ENCODE data around the gene NRGN. TPM values are rescaled to one million over a fixed set of nuclear protein-coding genes. Genes with fewer than 3 reads are reported as not detected.

The NRGN gene
- total and polyA plus RNA-seq, 10 of the 15 experiments (the other 5 are each of a cell fraction or from before 2014, with no cell fraction given) = 0.36 to 3.2 (median 1.1) TPM; not detected in 2

GRCh38 chr11:124707829-124708228, 31.9 kb upstream of the NRGN start:
- 18% methylated on average over 4 of the region's 4 CpGs for WGBS (ENCODE audit: insufficient coverage, insufficient replicate concordance, low lambda C conversion rate, missing lambda C conversion rate)
- Histone ChIP-seq H3K4me2 (ENCODE audit: control insufficient read depth, insufficient read depth) (no peak overlapping the region), H3K27me3 (replicated peaks in 1 of 2; ENCODE audit: control insufficient read depth in 2 of 2, insufficient read depth in 2 of 2, low read length in 1 of 2) (peaks cover 0 to 2% of the 10 kb centered on the region in 2 experiments; a peak in 1 of 4 replicates), H3K9ac (ENCODE audit: control insufficient read depth, insufficient read depth, low read length) (no peak overlapping the region), H3K4me1 (ENCODE audit: control insufficient read depth, insufficient read depth, low read length) (no peaks in the 10 kb centered on the region), H3K4me3 (no peak overlapping the region), H3K79me2 (ENCODE audit: control insufficient read depth, insufficient read depth, low read length) (no peaks in the 10 kb centered on the region), H3K9me3 (replicated peaks; ENCODE audit: control insufficient read depth, insufficient read depth, low read length) (no peaks in the 10 kb centered on the region; the same call in 2 of the 3 replicates), H3K36me3 (ENCODE audit: control insufficient read depth in 2 of 2, insufficient read depth in 2 of 2, low read length in 1 of 2) (no peaks in the 10 kb centered on the region), H3K27ac (ENCODE audit: control insufficient read depth, insufficient read depth) (no peak overlapping the region), H2AFZ (ENCODE audit: control insufficient read depth, low read depth, low read length) (no peak overlapping the region), H4K20me1 (ENCODE audit: control insufficient read depth, insufficient read depth) (no peaks in the 10 kb centered on the region)
- in situ Hi-C loops (cut with MboI) = no loop called here
- POLR2A ChIA-PET = no interaction called here
- SMC1A ChIA-PET (ENCODE audit: uncharacterized antibody, unreplicated experiment) = interaction anchor here (1.0 to 1.7 kb wide), 2 partner anchors 9 to 38 kb away, joined by 5 read pairs; no protein-coding TSS in a partner anchor
- ATAC-seq (no peak), FAIRE-seq (no peak), DNase-seq (ENCODE audit: low read depth, low spot score) (no peak)
- intact Hi-C loops (cut with micrococcal nuclease; ENCODE audit: unreplicated experiment) = no loop called here
- RAD21 ChIA-PET (ENCODE audit: unreplicated experiment) = no interaction called here
- TF ChIP-seq SPI1 (IDR thresholded peaks at IDR 0.05; ENCODE audit: borderline replicate concordance, insufficient read depth, low read depth, low read length) (no peak), CBFB (IDR thresholded peaks at IDR 0.05; ENCODE audit: low read depth) (no peak), BMI1 (IDR thresholded peaks at IDR 0.05; ENCODE audit: borderline replicate concordance) (no peak), POU2F2 (IDR thresholded peaks at IDR 0.05; ENCODE audit: borderline replicate concordance, low read depth, low read length) (no peak), TCF12 (IDR thresholded peaks at IDR 0.05; ENCODE audit: low read depth, low read length) (no peak), MLLT1 (IDR thresholded peaks at IDR 0.05) (no peak), SREBF1 (IDR thresholded peaks at IDR 0.05; ENCODE audit: low read length) (no peak), RELA (IDR thresholded peaks at IDR 0.05; ENCODE audit: borderline replicate concordance, partially characterized antibody) (no peak), ESRRA (IDR thresholded peaks at IDR 0.05; ENCODE audit: low read length) (no peak), ZBTB4 (CRISPR knock-in tag; IDR thresholded peaks at IDR 0.05) (no peak), CTCF (IDR thresholded peaks at IDR 0.05 in 2 of 3, conservative IDR thresholded peaks at IDR 0.05 in 1 of 3; ENCODE audit: control insufficient read depth in 2 of 3, extremely low read depth in 1 of 3, insufficient read depth in 1 of 3, low read depth in 3 of 3, low read length in 3 of 3) (no peak), PAX5 (IDR thresholded peaks at IDR 0.05; ENCODE audit: borderline replicate concordance, low read depth, low read length) (no peak), E2F8 (IDR thresholded peaks at IDR 0.05; ENCODE audit: low read depth, partially characterized antibody) (no peak), WRNIP1 (IDR thresholded peaks at IDR 0.05; ENCODE audit: borderline replicate concordance, low read depth, low read length) (no peak)
- no TSS peak for BruUV-seq (replicated peaks)
- CTCF ChIA-PET = interaction anchor here (1.2 to 1.7 kb wide), 3 partner anchors 10 to 87 kb away, joined by 3 to 4 read pairs (median 3); no protein-coding TSS in a partner anchor

Data from GM12878 (cell line).